NCI-H2196 (cell line): ENCODE results near the gene LPIN1.
A peak's percentile ranks its signal among the peaks of the same experiment; 100 is the strongest.

Experiments used
- DNase-seq: peaks from one replicate; lab custom pipeline; 2025; ENCODE audit not compliant: unreplicated experiment; lab: John Stamatoyannopoulos, UW

The LPIN1 gene

DNA sequence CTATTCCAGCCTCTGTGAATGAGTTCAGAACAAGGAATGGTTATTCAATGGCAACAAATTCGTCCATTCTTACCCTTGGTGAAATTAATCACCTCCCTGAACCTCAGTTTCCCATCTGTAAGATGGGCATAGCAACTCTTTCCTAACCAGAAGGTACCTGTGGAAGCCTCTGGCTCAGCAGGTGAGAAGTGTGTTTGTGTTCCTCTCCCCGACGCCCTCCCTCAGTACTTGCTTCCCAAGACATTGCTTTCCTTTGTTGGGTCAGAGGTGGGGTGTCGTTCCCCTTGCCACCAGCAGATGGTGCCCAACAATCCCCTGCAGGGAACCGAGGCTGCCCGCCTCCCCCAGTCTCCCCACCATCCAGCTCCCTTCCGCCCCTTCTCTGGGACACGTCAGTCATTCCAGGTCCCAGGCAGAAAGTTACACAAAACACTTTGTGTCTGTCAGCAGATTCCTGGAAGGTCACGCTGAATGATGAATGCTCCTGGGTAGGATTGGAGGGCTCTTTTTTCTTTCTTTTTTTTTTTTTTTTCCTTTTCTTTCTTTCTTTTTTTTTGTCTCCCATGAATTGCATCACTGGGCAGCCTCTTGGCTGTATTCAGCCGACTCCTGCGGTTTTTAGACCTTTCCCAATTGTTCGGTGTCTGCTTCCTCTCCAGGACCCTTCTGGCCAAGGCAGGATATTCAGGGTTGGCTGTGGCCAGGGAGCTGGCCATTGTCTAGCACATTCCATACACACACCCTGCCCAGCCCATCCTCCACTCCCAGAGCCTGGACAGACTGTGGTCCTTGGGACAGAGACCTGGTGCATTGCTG lies 117.3 kb downstream of the LPIN1 start:
- DNase-seq: peak; percentile 28

DNA sequence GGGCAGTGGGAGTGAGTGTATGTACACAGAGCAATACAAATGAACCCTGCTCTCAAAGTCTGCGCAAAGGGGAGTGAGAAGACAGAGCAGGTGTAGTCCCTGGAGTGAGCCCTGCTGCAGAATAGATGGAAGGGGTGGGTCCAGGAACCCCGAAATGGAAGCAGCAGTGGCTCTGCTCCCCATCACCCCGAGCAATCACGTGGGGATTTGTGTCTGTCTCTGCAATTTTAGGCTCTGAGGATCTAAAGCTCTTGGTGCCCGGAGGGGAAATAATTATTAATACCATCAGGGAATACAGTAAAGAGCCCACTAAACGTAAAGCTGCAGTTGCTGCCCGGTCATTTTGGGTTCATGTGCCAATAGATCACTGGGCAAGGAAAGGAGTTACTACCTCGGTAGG lies 118.3 kb downstream of the LPIN1 start:
- no peak for DNase-seq

DNA sequence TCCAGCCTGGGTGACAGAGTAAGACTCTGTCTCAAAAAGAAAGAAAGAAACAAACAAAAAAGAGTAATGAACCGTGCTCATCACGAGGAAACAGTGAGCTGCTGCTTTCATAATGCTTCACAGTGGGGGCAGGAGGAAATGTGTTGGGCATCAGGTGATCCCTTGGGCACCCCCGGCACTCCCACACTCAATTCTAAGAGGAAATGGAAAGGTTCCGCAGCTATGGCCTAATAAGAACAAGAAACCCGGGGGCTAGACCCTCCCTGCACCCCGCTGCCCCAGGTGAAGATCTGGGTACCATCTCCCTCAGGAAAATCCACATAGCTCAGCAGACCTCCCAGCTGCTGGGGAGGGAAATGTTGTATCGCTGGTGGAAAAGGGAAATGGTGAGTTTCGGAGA lies 118.9 kb downstream of the LPIN1 start:
- no peak for DNase-seq

DNA sequence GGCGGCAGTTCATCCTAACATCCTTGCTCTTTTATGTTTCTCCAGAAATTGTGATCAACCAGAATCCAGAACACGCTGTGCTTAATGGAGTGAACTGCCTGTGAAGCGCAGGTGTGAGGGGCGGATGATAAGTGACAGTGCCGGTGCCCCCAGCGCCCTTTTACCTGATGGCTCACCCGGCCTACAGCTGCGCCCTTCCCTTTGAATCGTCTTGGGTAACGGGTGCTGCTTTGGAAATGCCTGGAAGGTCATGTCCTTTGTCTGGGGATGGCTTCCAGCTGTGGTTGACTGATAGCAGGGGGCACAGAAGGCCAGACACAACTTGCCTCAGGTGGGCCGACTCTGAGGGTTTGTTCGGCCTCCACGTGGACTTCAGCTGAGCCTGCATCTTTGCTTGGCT lies 119.4 kb downstream of the LPIN1 start:
- no peak for DNase-seq

DNA sequence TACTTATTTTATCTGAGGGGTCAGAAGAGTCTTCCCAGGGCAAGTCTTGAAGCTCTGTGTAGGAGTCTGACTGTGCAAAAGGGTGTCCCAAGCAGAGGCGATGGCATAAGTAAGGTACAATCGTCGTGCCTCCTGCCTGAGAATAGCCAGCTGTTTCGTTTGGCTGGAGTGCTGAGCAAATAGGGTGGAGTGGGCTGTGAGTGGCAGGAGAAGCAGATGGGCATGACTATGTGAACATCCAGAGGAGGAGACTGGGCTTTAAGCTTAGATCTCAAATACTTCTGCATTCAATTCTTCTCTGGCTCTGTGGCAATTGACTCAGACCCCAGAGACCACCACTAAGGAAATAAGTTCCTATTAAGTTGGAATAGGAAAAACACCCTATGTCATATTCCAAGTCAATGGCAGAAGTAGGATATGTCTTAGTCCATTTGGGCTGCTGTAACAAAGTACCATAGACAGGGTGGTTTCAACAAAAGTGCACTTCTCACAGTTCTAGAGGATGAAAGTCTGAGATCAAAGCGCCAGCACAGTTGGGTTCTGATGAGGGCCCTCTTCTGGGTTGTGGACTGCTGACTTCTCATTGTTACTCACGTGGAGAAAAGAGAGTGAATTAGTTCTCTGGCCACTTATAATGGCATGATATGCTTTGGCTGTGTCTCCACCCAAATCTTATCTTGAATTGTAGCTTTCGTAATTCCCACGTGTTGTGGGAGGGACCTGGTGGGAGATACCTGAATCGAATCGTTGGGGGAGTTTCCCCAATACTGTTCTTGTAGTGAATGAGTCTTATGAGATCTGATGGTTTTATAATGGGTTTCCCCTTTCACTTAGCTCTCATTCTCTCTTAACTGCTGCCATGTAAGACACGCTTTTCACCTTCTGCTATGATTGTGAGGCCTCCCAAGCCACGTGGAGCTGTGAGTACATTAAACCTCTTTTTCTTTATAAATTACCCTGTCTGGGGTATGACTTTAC lies 120.2 kb downstream of the LPIN1 start:
- no peak for DNase-seq

DNA sequence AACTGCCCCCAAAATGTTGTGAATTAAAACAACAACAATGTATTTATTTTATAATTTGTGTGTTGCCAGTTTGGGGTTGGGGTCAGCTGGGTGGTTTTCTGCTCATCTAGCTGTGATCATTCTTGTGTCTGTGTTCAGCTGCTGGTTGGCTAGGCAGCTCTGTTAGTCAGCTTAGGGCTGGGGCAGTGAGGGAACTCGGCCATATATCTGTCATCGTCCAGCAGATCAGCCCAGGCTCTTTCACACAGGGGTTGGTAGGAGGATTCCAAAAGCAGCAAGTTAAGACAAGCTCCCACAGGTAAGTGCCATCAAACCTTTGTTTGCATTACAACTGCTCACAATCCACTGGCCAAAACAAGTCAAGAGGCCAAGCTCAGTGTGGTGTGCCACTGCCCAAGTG lies 121.5 kb downstream of the LPIN1 start:
- peak; percentile 15 for DNase-seq

DNA sequence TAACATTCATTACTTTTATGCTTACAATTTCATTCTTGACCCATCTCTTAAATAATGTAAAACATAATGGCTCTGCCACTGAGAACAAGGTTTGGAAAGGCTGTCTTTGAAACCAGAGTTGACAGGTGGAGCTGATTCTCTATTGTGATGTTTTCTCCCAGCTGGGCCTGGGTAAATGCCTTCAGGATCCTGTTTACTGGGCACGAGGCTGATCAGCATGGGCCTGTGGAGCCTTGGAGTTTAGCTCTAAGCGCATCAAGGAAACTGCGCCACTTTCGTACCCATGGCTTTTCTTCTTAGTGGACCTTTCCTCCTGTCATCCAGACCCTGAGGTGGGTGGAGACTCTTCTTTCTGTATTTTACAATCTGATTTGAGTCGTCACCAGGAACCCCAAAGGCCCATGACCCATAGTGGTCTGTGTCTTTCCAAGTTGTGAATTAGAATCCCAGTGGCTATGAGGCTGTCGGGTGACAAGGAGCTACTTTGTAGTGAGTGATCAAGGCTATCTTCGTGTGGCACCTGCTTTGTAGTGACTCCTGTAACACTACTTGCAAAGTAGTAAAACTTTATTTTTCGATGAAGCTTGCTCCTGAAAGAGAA lies 123.1 kb downstream of the LPIN1 start:
- DNase-seq: no peak

DNA sequence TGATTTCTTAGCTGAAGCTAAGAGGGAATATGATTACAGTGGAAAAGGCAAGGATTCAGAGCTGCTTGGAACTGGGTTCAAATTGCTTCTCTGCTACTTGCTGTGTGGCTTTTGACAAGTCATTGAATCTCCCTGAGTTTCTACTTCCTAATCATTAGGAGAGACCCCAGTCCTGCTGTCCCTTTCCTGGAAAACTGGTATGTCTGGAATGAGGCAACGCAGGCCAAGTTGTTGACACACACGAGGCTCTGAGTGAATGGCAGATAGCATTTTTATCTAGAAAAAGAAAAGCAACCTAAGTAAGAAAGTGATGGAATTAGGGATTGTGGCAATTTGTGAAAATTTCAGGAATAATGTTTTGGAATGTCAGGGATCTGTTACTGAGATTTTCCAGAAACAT lies 123.6 kb downstream of the LPIN1 start:
- DNase-seq: no peak

DNA sequence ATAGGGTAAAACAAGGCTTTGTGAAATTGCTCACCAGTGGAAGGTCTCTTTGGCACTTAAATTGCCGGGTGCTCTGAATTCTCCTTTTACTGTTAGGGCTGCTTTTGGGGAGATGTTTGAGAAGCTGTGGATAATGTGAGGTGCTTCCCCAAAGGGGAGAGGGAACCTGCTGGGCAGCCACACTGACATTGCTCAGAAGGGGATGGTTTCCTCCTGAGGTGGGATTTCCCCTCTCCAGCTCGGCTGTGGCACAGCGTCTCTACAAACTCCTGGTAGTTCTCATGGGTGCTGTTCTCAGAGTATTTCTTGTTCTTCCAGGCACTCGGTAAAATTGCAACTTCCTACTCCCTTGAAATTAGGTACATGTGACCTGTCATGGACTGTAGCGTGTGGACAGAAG lies 124.2 kb downstream of the LPIN1 start:
- DNase-seq: no peak

DNA sequence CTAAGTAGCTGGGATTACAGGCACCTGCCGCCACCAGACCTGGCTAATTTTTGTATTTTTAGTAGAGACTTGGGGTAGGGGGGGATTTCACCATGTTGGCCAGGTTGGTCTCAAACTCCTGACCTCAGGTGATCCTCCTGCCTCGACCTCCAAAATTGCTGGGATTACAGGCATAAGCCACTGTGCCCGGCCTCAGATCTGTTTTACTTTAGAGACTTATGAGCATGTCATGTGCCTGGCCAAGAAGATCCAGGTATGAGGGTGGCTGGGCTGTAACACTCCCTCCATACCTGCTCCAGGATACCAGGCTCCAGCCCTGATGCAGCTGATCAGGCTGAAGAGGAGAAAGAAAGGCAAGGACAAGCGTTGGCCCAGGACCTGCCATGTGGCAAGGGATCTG lies 125.0 kb downstream of the LPIN1 start:
- no peak for DNase-seq

DNA sequence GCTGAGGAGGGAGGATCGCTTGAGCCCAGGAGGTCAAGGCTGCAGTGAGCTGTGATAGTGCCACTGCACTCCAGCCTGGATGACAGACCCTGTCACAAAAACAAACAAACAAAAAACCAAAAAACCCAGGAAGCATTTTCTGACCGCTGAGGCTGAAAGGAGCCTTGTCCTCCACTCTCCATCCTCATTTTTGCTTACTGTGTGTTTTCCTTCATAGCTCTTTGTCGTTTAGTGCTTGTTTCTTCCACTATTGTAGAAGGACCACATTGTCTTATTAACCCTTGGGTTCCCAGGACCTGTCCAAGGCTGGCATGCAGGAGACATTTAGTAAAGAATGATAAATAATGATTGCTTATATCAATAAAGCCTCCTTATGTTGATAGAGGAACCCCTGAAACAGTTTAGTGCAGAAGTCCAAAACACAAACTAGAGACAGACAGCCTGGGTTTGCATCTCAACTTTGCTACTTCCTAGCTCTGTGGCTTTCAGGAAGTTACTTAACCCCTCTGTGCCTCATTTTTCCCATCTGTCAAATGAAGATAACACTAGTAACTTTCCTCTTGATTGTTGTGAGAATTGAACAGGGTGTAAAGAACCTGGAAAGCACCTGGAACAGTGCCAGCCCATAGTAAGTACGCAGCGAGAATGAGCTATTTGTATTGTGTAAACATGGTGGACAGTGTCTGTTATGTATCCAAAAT lies 126.0 kb downstream of the LPIN1 start:
- no peak for DNase-seq

DNA sequence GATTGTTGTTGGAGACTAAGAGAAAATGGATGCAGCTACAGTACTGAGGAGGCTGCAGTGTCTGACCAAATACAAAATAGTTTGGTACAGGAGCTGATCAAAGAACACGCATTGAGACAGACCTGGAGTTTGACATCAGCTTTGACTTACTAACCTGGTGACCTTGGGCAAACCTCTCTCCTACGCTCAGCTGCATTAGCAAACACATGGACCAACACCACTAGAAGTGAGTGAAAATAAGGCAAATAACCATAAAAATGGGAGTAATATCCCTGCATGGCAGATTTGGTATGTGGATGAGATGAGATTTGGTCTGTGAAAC lies 126.5 kb downstream of the LPIN1 start:
- no peak for DNase-seq

DNA sequence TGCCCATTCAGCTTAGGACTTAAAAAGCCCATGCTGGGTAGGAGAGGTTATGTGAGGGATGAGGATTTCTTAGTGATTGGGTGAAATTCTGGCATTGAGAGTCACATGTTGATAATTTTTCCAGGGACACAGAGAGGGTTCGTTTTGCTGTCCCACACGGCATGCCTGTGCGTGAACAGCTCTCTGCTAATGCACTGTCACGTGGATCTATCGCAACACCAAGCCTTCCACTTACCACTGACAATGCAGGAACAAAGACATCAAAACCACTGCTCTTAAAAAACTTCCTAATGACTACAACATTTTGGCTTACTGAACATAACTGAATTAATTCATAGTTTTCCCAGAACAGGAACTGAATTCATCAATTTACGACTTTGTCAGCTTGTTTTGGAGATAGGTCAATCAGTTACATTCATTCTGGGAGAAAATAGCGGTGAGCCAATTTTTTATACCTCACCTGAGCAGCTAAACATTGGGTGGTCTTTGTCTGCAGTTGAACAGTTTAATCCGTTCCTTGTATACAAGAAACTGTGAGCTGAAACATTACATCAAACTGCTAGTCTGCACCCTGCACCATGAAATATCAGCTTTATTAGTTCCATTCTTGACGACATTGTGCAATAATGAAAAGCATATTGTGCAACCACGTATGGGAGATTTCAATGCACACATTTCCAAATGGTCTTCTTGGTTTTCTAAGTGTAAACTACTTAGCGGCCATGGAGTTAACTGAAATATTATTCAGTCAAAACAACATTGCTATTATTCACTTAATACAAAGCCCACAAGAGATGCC lies 127.1 kb downstream of the LPIN1 start:
- no peak for DNase-seq

DNA sequence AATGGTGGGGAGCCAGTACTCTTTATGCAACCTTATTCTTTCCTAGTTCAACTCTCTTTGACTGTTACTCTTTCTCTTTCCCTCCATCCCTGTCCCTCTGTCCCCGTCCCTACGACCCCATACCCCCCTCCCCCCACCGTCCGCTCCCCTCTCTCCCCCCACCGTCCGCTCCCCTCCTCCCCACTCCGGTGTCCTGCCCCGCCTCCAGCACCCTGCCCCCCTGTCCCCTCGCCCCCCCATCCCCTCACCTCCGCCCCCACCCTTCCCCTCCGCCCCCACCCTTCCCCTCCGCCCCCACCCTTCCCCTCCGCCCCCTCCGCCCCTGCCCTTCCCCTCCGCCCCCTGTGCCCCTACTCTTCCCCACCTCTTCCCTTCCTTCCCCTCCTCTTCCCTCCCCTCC lies 128.4 kb downstream of the LPIN1 start:
- no peak for DNase-seq

DNA sequence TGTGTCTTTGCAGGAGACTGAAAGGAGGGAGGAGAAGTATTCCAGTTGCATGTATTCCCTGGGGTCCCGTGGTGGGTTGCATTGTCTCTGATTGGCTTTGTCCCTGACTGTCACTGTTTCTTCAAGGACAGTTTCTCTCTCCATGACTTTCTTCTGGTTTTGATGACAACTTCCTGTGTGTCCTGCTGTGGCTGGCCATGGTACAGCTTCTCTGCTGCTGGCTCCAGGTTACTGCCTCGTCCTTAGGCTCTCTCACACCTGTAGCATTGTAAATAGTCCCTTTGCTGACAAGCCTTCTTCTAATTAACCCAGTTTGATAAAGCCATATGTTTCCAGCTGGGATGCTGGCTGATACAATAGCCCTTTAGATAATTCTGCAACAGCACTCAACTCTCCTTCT lies 129.0 kb downstream of the LPIN1 start:
- DNase-seq: no peak

DNA sequence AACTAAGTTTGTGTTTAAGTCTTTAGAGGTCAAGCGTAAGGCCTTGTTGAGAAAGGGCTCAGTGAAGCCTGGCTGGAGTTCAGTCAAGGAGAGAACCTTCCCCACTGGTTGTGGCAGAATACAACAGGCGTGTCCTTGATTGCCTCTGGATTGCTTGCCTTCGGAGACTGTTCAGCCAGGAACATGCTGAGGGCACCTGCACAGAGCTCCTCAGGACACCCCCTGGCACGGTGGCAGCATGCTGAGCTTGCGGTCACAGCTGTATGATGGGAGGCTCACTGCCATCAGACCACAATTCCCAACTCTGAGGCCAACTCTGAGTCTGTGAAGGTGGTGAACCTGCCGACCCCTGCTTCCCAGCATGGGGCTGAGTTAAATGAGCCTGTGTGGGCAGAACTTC lies 130.0 kb downstream of the LPIN1 start:
- no peak for DNase-seq

DNA sequence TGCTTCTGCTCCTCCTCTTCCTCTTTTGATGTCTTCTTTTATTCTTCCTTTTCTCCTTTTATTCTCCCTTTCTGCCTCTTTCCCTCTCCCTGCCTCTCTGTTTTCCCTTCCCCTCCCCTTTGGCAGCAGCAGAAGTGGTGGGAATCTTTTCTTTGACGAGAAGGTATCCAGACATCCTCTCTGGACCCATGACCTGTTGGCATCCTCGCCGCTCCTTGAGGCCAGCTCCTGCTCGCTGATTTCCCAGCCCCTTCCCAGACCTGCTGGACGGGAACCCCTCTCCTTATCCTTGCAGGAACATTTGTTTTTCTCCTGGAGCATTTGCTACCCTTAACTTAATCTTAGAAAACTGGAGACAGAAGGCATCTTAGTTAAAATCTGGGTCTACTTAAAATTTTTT lies 130.5 kb downstream of the LPIN1 start:
- DNase-seq: no peak
